Measurements from ENCODE around the gene WWC1.

WWC1 gene

GRCh38 chr5:168362097-168362885, 70.8 kb downstream of the WWC1 start:
- no peaks in the 10 kb centered on the region for H3K36me3 Mint-ChIP-seq
- H3K4me1 Mint-ChIP-seq = no peaks in the 10 kb centered on the region
- H3K27me3 Mint-ChIP-seq = no peaks in the 10 kb centered on the region
- DNase-seq (ENCODE audit: low spot score in 2 of 2) (no peak), ATAC-seq (ENCODE audit: low read depth) (no peak)
- H3K4me3 Mint-ChIP-seq = no peak overlapping the region
- H3K27ac Mint-ChIP-seq = no peak overlapping the region
- no peaks in the 10 kb centered on the region for H3K9me3 Mint-ChIP-seq

- no peak for DNase-seq (ENCODE audit: low spot score in 2 of 2)
Measured at GRCh38 chr5:168364151-168364661, 72.8 kb downstream of the WWC1 start.

GRCh38 chr5:168364750-168365550, 73.5 kb downstream of the WWC1 start:
- H3K36me3 Mint-ChIP-seq = no peaks in the 10 kb centered on the region
- H3K27me3 Mint-ChIP-seq = no peaks in the 10 kb centered on the region
- no peaks in the 10 kb centered on the region for H3K9me3 Mint-ChIP-seq
- no peak overlapping the region for H3K27ac Mint-ChIP-seq
- ATAC-seq (ENCODE audit: low read depth) (no peak), DNase-seq (ENCODE audit: low spot score in 2 of 2) (no peak)
- no peak overlapping the region for H3K4me3 Mint-ChIP-seq
- H3K4me1 Mint-ChIP-seq = no peaks in the 10 kb centered on the region

More at GRCh38 chr5:168364151-168364661, 72.8 kb downstream of the WWC1 start:
- no peak for ATAC-seq (ENCODE audit: low read depth)
- Mint-ChIP-seq H3K36me3 (no peaks in the 10 kb centered on the region), H3K9me3 (no peaks in the 10 kb centered on the region), H3K4me1 (no peaks in the 10 kb centered on the region), H3K27ac (no peak overlapping the region), H3K4me3 (no peak overlapping the region), H3K27me3 (no peaks in the 10 kb centered on the region)

GRCh38 chr5:168365581-168366081, 74.2 kb downstream of the WWC1 start:
- Mint-ChIP-seq H3K4me3 (no peak overlapping the region), H3K36me3 (no peaks in the 10 kb centered on the region), H3K27ac (no peak overlapping the region), H3K4me1 (no peaks in the 10 kb centered on the region), H3K9me3 (no peaks in the 10 kb centered on the region), H3K27me3 (no peaks in the 10 kb centered on the region)
- no peak for ATAC-seq (ENCODE audit: low read depth)
- no peak for DNase-seq (ENCODE audit: low spot score in 2 of 2)

- Mint-ChIP-seq H3K27me3 (no peaks in the 10 kb centered on the region), H3K4me1 (no peaks in the 10 kb centered on the region), H3K36me3 (no peaks in the 10 kb centered on the region), H3K27ac (no peak overlapping the region), H3K4me3 (no peak overlapping the region), H3K9me3 (no peaks in the 10 kb centered on the region)
- ATAC-seq (ENCODE audit: low read depth) = no peak
- DNase-seq (ENCODE audit: low spot score in 2 of 2) = no peak
Measured at GRCh38 chr5:168366116-168366515, 74.7 kb downstream of the WWC1 start.

- no peaks in the 10 kb centered on the region for H3K4me1 Mint-ChIP-seq
- H3K9me3 Mint-ChIP-seq = no peaks in the 10 kb centered on the region
- no peak overlapping the region for H3K4me3 Mint-ChIP-seq
- no peak for ATAC-seq (ENCODE audit: low read depth)
- H3K36me3 Mint-ChIP-seq = no peaks in the 10 kb centered on the region
- H3K27me3 Mint-ChIP-seq = no peaks in the 10 kb centered on the region
- no peak for DNase-seq (ENCODE audit: low spot score in 2 of 2)
- H3K27ac Mint-ChIP-seq = no peak overlapping the region
Measured at GRCh38 chr5:168368854-168369253, 77.4 kb downstream of the WWC1 start.

- Mint-ChIP-seq H3K4me3 (no peak overlapping the region), H3K4me1 (no peaks in the 10 kb centered on the region), H3K27me3 (no peaks in the 10 kb centered on the region), H3K27ac (no peak overlapping the region), H3K9me3 (no peaks in the 10 kb centered on the region), H3K36me3 (no peaks in the 10 kb centered on the region)
- ATAC-seq (ENCODE audit: low read depth) (no peak), DNase-seq (ENCODE audit: low spot score in 2 of 2) (no peak)
Measured at GRCh38 chr5:168370831-168371230, 79.4 kb downstream of the WWC1 start.

GRCh38 chr5:168372356-168372946, 81.0 kb downstream of the WWC1 start:
- Mint-ChIP-seq H3K27me3 (no peaks in the 10 kb centered on the region), H3K9me3 (no peaks in the 10 kb centered on the region), H3K36me3 (no peaks in the 10 kb centered on the region), H3K27ac (no peak overlapping the region), H3K4me1 (no peaks in the 10 kb centered on the region), H3K4me3 (no peak overlapping the region)
- ATAC-seq (ENCODE audit: low read depth) (no peak), DNase-seq (ENCODE audit: low spot score in 2 of 2) (no peak)

GRCh38 chr5:168374532-168374931, 83.1 kb downstream of the WWC1 start:
- no peak for DNase-seq (ENCODE audit: low spot score in 2 of 2)
- no peak for ATAC-seq (ENCODE audit: low read depth)
- Mint-ChIP-seq H3K36me3 (no peaks in the 10 kb centered on the region), H3K4me3 (no peak overlapping the region), H3K27ac (no peak overlapping the region), H3K27me3 (no peaks in the 10 kb centered on the region), H3K9me3 (peaks cover 3% of the 10 kb centered on the region), H3K4me1 (no peaks in the 10 kb centered on the region)

- H3K36me3 Mint-ChIP-seq = no peaks in the 10 kb centered on the region
- H3K9me3 Mint-ChIP-seq = peaks cover 3% of the 10 kb centered on the region
- no peak overlapping the region for H3K4me3 Mint-ChIP-seq
Measured at GRCh38 chr5:168375214-168375613, 83.8 kb downstream of the WWC1 start.

GRCh38 chr5:168377525-168377924, 86.1 kb downstream of the WWC1 start:
- DNase-seq (ENCODE audit: low spot score in 2 of 2) (no peak), ATAC-seq (ENCODE audit: low read depth) (no peak)
- H3K27ac Mint-ChIP-seq = no peak overlapping the region
- H3K9me3 Mint-ChIP-seq = peaks cover 3% of the 10 kb centered on the region
- no peaks in the 10 kb centered on the region for H3K4me1 Mint-ChIP-seq
- H3K36me3 Mint-ChIP-seq = no peaks in the 10 kb centered on the region
- no peaks in the 10 kb centered on the region for H3K27me3 Mint-ChIP-seq
- H3K4me3 Mint-ChIP-seq = no peak overlapping the region

More at GRCh38 chr5:168375214-168375613, 83.8 kb downstream of the WWC1 start:
- ATAC-seq (ENCODE audit: low read depth) (no peak), DNase-seq (ENCODE audit: low spot score in 2 of 2) (no peak)
- Mint-ChIP-seq H3K4me1 (no peaks in the 10 kb centered on the region), H3K27ac (no peak overlapping the region), H3K27me3 (no peaks in the 10 kb centered on the region)

- Mint-ChIP-seq H3K4me1 (no peaks in the 10 kb centered on the region), H3K9me3 (peaks cover 3% of the 10 kb centered on the region), H3K27ac (no peak overlapping the region), H3K27me3 (no peaks in the 10 kb centered on the region), H3K36me3 (no peaks in the 10 kb centered on the region), H3K4me3 (no peak overlapping the region)
- DNase-seq (ENCODE audit: low spot score in 2 of 2) = no peak
- no peak for ATAC-seq (ENCODE audit: low read depth)
Measured at GRCh38 chr5:168378741-168379140, 87.3 kb downstream of the WWC1 start.

- no peak for DNase-seq (ENCODE audit: low spot score in 2 of 2)
- H3K4me1 Mint-ChIP-seq = no peaks in the 10 kb centered on the region
- no peak overlapping the region for H3K27ac Mint-ChIP-seq
- no peak for ATAC-seq (ENCODE audit: low read depth)
- no peak overlapping the region for H3K4me3 Mint-ChIP-seq
- H3K9me3 Mint-ChIP-seq = peaks cover 8% of the 10 kb centered on the region
- no peaks in the 10 kb centered on the region for H3K27me3 Mint-ChIP-seq
- H3K36me3 Mint-ChIP-seq = peaks cover 7% of the 10 kb centered on the region
Measured at GRCh38 chr5:168382421-168382820, 91.0 kb downstream of the WWC1 start.

- Mint-ChIP-seq H3K4me1 (no peaks in the 10 kb centered on the region), H3K9me3 (peaks cover 15% of the 10 kb centered on the region), H3K27me3 (no peaks in the 10 kb centered on the region), H3K4me3 (no peak overlapping the region), H3K36me3 (peaks cover 5% of the 10 kb centered on the region), H3K27ac (no peak overlapping the region)
- no peak for DNase-seq (ENCODE audit: low spot score in 2 of 2)
- ATAC-seq (ENCODE audit: low read depth) = no peak
Measured at GRCh38 chr5:168390491-168390890, 99.0 kb downstream of the WWC1 start.

Measured in memory B cell (primary cell).